ENCODE measurements around the gene LRRC1.
"Not testable (repeated sequence)": the region's sequence is repeated elsewhere in the genome, so short reads cannot be mapped to it uniquely, and the experiment has no call there.

DNA sequence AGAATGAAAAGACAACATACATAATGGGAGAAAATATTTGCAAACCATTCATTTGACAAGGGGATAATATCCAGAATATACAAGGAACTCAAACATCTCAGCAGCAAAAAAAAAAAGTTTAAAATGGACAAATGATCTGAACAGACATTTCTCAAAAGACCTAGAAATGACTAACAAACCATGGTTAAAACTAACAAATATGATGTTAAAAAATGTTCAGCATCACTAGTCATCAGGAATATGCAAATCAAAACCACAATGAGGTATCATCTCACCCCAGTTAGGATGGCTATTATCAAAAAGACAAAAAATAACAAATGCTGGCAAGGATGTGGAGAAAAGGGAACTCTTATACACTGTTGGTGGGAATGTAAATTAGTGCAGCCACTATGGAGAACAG is 9.8 kb upstream of the LRRC1 start:
- TF ChIP-seq, protein P1, sequence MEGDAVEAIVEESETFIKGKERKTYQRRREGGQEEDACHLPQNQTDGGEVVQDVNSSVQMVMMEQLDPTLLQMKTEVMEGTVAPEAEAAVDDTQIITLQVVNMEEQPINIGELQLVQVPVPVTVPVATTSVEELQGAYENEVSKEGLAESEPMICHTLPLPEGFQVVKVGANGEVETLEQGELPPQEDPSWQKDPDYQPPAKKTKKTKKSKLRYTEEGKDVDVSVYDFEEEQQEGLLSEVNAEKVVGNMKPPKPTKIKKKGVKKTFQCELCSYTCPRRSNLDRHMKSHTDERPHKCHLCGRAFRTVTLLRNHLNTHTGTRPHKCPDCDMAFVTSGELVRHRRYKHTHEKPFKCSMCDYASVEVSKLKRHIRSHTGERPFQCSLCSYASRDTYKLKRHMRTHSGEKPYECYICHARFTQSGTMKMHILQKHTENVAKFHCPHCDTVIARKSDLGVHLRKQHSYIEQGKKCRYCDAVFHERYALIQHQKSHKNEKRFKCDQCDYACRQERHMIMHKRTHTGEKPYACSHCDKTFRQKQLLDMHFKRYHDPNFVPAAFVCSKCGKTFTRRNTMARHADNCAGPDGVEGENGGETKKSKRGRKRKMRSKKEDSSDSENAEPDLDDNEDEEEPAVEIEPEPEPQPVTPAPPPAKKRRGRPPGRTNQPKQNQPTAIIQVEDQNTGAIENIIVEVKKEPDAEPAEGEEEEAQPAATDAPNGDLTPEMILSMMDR (IDR thresholded peaks at IDR 0.05; ENCODE audit: borderline replicate concordance, extremely low read depth, low read length, poor library complexity, severe bottlenecking): not testable (repeated sequence)
- not testable (repeated sequence) for TF ChIP-seq EZH2 (IDR thresholded peaks at IDR 0.05; ENCODE audit: borderline replicate concordance, low read depth, low read length, severe bottlenecking)

Measured in DND-41 (cell line).